OCI-M1 (cell line): ENCODE data around the gene SLC5A6.
"Not testable (repeated sequence)": the region's sequence is repeated elsewhere in the genome, so short reads cannot be mapped to it uniquely, and the experiment has no call there.

ENCODE experiments used
- DNase-seq: peaks from one replicate; lab custom pipeline; 2025; lab: John Stamatoyannopoulos, UW

Gene SLC5A6

DNA sequence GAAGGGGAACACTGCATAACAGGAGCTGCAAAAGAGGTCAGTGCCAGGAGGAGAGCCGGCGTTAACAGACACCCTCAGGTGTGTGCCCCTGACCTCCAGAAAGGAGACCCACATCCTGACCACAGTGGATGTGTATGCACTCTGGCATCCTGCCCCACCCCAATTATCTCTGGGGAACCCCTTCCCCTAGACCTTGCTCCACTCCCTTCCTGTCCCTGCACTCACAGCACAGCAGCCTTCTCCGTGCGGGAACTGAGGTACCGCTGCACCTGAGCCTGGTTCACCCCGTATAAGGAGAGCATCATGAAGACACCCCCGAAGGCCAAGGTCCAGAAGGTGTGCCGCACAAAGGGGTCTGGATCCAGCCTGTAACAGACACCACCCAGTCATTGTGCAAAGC lies 7.5 kb downstream of the SLC5A6 start:
- no peak for DNase-seq

DNA sequence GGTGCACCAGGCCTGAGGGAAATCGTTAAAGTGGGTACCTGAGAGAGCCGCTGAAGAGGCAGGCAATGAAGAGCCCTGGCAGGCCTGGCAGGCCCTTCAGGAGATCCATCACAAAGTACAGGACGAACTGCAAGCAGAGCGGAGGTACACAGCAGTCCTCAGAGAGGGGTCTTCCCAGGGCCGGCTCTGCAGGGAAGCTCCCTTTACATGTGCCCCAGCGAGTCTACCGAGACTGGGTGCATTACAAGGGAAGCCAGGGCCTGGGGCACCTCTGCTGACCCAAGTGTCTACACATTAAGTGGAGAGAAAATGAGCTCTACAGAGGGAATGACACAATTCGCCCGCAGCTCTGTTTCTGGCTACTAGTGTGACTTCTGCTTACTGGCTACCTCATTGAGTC lies 8.3 kb downstream of the SLC5A6 start:
- no peak for DNase-seq

DNA sequence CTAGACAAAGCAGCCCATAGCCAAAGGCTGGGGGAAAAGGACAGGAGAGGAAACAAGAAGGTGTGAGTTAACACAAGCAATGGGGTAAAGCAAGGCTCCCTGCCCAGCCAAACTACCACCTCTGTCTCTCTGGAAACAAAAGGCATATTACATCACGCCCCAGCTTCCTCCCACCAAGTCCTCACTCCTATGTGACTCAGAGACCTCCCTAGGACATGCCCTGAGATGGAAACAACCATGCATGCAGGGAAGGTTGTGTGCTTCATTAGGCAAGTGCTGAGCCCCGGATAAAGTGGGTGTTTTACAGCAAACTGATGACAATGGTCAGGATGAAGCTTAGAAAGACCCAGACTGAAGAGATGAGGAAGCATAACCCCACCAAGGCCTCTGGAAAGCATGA lies 9.2 kb downstream of the SLC5A6 start:
- no peak for DNase-seq

DNA sequence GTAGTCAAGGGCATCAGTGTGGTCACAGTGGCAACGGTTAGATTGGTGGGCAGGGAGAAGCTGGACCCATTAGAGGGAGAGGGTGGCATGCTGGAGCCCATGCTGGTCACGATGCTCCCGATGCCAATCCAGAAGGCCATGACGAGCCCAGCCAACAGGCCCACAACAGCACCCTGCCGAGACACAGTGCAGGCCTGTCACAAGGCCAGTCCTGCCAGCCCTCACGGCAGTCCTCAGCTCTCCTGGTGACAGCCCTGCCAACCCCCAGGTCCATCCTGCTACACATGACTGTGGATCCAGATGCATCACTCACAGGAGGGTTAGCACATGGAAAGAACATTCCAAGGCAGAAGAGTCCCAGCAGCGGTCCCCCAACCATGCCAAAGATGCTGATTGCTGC lies 10.4 kb downstream of the SLC5A6 start:
- no peak for DNase-seq

GRCh38 chr2:27199241-27199640 lies 12.8 kb downstream of the SLC5A6 start:
- DNase-seq: no peak

- DNase-seq: no peak
Observed at GRCh38 chr2:27198627-27199026, 13.4 kb downstream of the SLC5A6 start.

GRCh38 chr2:27198068-27198467 lies 14.0 kb downstream of the SLC5A6 start:
- not testable (repeated sequence) for DNase-seq

GRCh38 chr2:27195799-27196198 lies 16.3 kb downstream of the SLC5A6 start:
- not testable (repeated sequence) for DNase-seq

DNA sequence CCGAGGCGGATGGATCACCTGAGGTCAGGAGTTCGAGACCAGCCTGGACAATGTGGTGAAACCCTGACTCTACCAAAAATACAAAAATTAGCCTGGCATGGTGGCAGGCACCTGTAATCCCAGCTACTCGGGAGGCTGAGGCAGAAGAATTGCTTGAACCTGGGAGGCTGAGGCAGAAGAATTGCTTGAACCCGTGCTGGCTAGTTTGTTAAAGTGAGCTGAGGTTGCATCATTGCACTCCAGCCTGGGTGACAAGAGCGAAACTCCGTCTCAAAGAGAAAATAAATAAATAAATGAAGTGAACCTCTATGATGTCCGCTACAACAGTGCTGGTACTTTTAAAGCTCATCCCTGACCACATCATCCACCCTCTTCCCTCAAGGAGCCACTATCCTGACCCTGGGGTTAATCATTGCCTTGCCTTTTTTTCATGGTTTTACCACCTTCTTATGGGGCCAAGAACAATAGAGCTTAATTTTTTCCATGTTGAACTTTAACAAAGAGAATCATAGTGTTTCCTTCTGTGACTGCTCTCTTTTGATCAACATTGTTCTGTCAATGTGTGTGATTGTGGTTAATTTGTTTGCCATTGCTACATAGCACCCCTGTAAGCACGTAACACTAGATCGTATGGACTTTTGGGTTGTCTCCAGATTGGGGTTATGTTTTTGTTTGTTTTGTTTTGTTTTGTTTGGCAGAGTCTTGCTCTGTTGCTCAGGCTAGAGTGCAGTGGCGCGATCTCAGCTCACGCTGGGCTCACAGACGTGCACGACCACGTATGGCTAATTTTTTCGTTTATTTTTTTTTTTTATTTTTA lies 17.3 kb downstream of the SLC5A6 start:
- no peak for DNase-seq

DNA sequence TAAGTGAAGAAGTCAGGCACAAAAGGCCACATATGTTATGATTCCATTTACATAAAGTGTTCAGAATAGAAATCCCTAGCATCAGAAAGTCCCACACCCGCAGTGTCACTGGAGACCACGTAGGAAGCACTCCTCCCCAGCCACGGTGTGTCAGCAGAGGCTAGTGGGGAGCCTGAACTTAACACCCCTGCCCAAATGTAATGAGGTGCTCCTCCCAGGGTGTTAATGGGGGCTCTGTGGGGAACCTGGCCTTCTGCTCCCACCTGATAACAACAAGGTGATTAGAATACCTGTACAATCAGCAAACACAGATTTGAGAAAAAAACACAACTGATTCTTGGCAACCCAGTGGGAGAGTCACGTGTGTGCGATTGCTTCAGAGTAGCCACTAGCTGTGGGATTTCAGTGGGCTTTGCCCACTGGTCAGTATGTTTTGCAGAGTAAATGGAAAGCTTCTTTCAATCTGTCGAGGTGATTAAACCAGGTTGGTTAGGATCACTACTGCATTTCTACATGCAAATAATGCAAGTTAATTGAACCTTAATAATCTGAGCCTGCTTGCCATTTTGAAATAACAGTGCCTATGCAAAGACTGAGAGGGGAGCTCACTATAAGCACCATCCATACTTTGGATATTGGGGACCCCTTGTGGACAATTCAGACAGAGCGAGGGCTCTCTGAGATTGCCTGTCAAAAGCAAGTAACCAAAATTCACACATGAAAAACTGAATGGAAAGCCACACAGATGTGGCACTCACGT lies 20.8 kb downstream of the SLC5A6 start:
- DNase-seq: peak; percentile 79

DNA sequence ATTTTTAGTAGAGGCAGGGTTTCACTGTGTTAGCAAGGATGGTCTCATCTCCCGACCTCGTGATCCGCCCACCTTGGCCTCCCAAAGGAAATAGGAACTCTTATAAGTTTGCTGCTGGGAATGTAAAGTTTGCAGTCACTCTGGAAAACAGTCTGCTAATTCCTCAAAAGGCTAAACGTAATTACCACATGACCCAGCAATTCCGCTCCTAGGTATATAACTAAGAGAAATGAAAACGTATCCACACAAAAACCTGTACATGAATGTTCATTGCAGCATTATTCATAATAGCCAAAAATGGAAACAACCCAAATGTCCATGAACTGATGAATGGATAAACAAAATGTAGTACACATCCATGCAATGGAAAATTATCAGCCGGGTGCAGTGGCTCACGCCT lies 22.1 kb downstream of the SLC5A6 start:
- DNase-seq: no peak

- DNase-seq: no peak
Observed at GRCh38 chr2:27186613-27187345, 25.3 kb downstream of the SLC5A6 start.

GRCh38 chr2:27185331-27186026 lies 26.6 kb downstream of the SLC5A6 start:
- peak; percentile 75 for DNase-seq

- no peak for DNase-seq
Observed at GRCh38 chr2:27184115-27184514, 28.0 kb downstream of the SLC5A6 start.

- no peak for DNase-seq
Observed at GRCh38 chr2:27182346-27182745, 29.7 kb downstream of the SLC5A6 start.

- DNase-seq: peak; percentile 10
Observed at GRCh38 chr2:27179344-27180000, 32.6 kb downstream of the SLC5A6 start.

- no peak for DNase-seq
Observed at GRCh38 chr2:27178469-27178868, 33.6 kb downstream of the SLC5A6 start.

- no peak for DNase-seq
Observed at GRCh38 chr2:27177441-27178351, 34.4 kb downstream of the SLC5A6 start.

DNA sequence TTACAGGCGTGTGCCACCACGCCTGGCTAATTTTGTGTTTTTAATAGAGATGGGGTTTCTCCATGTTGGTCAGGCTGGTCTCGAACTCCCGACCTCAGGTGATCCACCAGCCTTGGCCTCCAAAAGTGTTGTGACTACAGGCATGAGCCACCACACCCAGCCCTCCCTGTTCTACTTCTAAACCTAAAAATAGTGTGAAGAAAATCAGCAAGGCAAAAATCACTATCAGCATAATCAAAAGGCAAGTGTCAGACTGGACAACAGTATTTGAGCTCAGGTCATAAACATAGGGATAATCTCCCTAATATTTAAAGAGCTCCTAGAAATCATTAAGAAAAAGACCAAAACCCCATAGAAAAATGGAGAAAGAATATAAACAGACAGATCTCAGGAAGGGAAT lies 36.3 kb downstream of the SLC5A6 start:
- not testable (repeated sequence) for DNase-seq

DNA sequence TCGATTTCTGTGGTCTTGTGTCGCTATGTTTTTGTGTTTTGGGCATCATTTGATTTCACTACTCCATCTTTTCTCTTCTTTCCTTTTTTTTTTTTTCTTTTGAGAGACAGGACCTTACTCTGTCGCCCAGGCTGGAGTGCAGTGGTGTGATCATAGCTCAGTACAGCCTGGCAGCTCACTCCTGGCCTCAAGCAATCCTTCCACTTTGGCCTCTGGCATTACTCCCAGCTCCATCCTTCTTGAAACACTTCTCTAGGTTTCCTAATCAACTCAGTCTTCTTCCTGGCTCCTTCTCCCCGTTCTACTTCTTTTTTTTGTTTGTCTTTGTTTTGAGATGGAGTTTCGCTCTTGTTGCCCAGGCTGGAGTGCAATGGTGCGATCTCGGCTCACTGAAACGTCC lies 36.7 kb downstream of the SLC5A6 start:
- no peak for DNase-seq
